Astrocyte of the cerebellum (primary cell): ENCODE results near the gene SWSAP1.
"Not testable (repeated sequence)": the region's sequence is repeated elsewhere in the genome, so short reads cannot be mapped to it uniquely, and the experiment has no call there.

ENCODE experiments used
- DNase-seq: peaks from one replicate; pipeline ENCODE4 v3.0.0-alpha.2; 2011; ENCODE audit warnings: low read depth
- H3K4me3 ChIP-seq: 2 replicates; pipeline ENCODE4 v1.5.1; 2011; ENCODE audit warnings: mild to moderate bottlenecking, low read depth, low read length, moderate library complexity
- in situ Hi-C: cut with HindIII; loops from 2 replicates; pipeline ENCODE4 v1.10.0; 2017; ENCODE audit warnings: low sequenced_read_pairs
- TF ChIP-seq, protein P1 (sequence below): IDR thresholded peaks from 2 replicates; pipeline ENCODE4 v1.5.1; 2012; ENCODE audit warnings: low read length, low read depth, moderate library complexity, mild to moderate bottlenecking; ENCODE audit errors: missing control alignments

Gene SWSAP1

DNA sequence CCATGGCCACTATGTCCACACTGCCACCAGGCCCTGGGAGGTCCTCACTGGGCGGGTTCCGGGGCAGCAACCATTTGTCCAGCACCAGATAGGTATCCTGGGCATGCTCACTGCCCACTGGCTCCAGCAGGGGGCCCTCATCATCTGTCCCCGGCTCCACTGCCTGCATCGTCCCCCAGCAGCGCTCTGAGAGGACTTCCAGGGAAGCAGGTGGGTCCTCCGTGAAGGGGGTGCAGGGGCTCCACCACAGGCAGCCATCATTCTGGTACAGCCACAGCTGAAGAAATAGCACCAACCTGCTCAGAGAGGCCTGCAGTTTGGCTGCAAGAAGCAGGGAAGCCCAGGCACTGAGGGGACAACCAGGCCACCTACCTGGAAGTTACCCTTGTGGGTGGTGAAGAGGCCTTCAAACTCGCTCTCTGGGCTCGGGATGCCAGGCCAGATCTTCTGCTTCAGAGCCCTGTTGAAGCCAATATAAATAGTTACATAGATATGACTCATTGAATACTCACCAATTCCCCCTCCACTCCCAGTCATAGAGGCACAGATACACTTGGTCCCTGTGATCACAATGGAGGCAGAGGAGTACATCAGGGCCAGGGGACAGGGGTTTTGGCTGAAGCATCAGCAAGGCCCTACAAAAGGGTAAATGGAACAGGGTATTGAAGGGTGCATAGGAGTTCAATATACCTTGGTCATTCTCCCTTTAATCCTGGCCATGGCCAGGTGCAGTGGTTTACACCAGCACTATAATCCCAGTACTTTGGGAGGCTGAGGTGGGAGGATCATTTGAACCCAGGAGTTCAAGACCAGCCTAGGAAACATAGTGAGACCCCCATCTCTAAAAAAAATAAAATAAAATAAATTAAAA is 4.1 kb downstream of the SWSAP1 start:
- H3K4me3 ChIP-seq: no peak overlapping the region
- in situ Hi-C loops: no loop called here
- no peak for DNase-seq
- TF ChIP-seq, protein P1, sequence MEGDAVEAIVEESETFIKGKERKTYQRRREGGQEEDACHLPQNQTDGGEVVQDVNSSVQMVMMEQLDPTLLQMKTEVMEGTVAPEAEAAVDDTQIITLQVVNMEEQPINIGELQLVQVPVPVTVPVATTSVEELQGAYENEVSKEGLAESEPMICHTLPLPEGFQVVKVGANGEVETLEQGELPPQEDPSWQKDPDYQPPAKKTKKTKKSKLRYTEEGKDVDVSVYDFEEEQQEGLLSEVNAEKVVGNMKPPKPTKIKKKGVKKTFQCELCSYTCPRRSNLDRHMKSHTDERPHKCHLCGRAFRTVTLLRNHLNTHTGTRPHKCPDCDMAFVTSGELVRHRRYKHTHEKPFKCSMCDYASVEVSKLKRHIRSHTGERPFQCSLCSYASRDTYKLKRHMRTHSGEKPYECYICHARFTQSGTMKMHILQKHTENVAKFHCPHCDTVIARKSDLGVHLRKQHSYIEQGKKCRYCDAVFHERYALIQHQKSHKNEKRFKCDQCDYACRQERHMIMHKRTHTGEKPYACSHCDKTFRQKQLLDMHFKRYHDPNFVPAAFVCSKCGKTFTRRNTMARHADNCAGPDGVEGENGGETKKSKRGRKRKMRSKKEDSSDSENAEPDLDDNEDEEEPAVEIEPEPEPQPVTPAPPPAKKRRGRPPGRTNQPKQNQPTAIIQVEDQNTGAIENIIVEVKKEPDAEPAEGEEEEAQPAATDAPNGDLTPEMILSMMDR: peak; percentile 61

DNA sequence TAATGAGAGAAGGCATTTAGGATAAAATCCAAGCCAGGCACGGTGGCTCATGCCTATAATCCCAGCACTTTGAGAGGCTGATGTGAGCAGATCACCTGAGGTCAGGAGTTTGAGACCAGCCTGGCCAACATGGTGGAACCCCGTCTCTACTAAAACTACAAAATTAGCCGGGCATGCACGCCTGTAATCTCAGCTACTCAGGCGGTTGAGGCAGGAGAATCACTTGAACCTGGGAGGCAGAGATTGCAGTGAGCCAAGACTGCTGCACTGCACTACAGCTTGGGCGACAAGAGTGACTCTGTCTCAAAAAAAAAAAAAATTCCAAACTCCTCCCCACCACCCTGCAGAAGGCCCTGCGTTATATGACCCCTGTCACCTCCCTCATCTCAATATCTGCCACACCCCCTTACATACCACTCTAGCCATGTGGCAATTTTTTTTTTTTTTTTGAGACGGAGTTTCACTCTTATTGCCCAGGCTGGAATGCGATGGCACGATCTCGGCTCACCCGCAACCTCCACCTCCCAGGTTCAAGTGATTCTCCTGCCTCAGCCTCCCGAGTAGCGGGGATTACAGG is 4.9 kb downstream of the SWSAP1 start:
- in situ Hi-C loops, H3K4me3 ChIP-seq, DNase-seq: not testable (repeated sequence)

DNA sequence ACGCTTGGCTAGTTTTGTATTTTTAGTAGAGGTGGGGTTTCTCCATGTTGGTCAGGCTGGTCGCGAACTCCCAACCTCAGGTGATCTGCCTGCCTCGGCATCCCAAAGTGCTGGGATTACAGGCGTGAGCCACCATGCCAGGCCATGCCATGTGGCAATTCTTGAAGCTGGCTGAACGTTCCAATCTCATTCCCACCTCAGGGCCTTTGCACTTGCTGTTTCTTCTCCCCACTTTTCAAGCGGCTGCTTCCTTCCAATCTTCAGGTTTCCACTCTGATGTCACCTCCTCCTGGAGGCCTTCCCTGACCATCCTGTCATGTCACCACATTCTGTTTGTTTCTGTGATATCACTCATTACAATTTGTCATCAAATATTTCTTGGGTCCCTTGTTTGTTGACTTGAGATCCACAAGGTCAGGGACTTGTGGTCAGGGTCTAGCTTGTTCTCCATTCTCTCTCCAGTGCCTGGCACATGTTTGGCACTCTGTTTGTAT is 5.4 kb downstream of the SWSAP1 start:
- TF ChIP-seq, protein P1: no peak
- no peak for DNase-seq
- in situ Hi-C loops: no loop called here
- H3K4me3 ChIP-seq: no peak overlapping the region

DNA sequence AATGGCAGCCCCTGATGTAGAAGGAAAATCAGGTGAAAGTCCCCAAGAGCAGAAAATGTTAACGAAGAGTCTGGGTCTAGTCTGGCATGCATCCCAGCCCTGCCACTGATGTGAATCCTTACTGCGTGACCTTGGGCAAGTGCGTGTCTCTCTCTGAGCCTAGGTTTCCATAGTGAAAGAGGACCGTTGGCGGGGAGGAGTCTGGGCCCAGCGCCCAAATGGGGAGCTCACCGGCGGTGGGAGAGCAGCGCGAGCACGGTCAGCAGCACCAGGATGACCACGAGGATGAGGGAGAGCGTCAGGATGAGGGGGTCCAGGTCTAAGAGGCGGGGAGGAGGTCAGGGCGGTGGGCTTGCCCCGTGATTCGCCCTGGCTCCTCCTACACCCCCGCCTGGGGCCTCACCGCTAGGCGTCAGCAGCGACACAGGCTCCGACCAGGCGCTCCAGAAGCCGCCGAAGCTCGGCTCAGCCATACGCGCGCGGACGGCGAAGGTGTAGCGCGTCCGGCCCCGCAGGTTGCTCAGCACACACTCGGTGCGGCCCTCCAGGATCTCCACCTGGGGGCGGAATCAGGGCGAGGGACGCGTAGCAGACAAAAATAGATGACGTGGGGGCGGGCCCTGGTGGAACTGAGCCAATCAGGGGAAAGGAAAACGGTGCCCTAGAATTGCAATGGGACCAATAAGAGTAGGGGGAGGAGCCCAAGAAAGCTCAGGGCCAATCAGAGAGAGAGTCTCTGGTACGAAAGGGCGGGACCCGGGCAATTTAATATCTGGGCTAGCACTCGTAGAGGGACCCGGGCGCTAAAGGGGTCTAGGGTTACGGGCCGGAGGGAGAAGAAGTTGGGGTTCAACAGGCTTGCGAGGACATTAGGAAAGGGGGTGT is 6.4 kb downstream of the SWSAP1 start:
- TF ChIP-seq, protein P1: peak; percentile 71
- peak overlapping the region; percentile 54 for H3K4me3 ChIP-seq
- in situ Hi-C loops: no loop called here
- peak; percentile 85 for DNase-seq

DNA sequence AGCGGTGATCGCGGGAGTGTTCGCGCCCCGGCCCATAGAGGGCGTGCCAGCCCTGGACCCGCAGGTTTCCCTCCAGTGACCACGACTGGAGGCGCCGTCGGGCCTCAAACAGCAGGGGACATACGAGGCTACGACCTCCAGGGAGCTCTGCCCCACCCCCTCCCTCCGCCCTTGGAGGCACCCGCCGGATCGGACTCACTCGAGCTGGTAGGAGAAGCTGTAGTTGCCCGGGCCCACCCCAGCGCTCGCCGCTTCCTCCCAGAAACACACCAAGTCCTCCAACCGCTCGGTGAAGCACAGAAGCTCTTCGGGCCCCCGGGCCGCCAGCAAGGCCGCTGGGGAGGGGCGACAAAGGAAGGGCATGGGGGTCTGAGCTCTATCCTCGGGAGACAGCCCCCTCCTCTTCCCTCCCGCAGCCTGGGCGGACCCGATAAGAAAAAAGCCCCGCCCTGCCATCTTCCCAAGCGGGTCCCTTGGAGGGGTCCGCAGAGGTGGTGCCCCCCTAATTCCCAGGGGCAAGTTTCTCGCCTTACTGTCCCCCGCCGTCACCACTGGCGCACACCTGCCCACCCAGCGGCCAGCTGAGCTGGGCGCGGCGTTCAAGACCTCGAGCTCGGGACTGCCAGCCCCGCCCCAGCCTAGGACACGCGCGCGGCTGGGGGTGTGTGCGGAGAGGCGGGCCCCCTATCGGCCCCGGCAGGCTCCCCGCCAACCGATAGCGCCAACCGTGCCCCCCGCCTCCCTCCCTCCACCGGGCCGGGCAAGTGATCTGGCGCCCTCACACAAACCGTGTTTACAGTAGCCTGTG is 8.6 kb downstream of the SWSAP1 start:
- DNase-seq: no peak
- in situ Hi-C loops: no loop called here
- TF ChIP-seq, protein P1: peak; percentile 64
- H3K4me3 ChIP-seq: peak overlapping the region; percentile 14

DNA sequence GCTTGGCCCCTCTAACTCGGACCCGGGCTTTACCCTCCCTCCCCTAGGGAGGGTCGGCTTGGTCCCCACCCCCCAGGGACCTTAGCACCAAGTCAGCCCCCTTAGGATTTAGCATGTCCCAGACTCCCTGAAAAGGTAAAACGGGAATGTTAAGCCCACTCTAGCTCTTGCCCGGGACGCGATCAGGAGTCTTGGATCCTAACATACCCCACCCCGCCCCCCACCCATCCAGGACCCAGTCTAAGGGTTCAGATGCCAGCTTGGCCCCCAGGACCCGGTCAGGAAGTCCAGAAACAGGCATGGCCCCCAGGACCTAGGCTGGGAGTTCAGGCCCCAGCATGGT is 9.2 kb downstream of the SWSAP1 start:
- no peak for DNase-seq
- TF ChIP-seq, protein P1: no peak
- peak overlapping the region; percentile 14 for H3K4me3 ChIP-seq
- in situ Hi-C loops: no loop called here
